ENCODE measurements around the gene PANK2.
"Not testable (repeated sequence)": the region's sequence is repeated elsewhere in the genome, so short reads cannot be mapped to it uniquely, and the experiment has no call there.

Gene PANK2

DNA sequence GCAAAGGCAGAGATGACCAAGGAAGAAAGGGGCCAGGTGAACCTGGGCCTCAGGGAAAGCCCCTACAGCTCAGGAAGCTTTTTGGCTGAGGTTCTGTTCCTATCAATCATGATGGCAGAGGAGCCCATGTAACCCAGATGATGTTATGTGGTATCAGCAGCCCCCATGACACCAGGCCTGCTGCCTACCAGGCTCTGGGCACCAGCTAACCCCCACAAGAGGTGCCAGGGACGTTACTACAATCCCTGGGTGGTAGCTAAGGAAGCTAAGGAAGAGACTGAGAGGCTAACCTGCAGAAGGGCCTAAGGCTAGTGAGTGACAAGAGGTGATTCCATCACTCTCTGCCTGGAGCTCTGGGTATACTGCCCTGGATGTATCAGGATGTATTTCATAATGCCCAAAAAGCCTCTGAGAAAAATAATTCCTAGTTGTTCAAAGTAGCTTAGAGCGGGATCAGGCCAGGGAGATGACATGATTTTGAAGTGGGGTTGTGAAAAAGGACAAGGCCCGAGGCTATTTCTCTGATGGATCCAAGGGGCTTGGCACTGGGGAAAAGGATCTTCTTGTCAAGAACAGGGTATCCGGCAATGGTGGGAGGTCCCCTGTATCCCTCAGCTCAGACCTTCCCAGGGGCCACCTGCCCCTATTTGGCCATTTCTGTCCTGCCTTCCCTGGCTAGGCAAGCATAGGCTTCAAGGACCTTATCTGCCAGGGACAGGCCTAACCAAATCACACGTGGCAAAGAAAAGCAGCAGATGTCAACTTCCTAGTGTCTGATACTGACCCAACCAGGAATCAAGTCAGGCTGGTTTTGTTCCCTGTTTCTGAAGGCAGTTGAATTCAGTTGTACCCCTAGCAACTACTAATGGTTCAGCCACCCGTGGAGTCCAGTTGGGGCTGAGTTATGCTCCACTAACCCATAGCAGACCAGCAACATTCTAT, 41.3 kb downstream of the PANK2 start:
- DNase-seq = no peak

DNA sequence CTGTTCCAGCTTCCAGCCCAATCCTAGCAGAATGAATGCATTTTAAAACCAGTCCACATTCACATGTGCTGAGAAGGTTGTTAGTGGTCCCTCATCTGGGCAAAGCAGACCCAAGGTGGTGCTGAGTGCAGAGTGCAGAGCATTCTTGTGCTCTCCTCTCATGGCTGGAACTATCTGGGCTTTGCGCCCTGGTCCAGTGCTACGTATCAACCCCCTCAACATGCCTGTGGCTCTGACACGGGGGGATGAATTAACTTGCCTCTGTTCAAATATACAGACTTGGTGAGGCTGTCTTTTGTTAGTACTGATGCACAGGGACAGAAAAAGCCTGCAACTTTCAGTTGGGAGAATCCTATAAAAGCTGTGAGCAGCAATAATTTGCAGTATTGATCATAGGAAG, 42.5 kb downstream of the PANK2 start:
- no peak for DNase-seq

DNA sequence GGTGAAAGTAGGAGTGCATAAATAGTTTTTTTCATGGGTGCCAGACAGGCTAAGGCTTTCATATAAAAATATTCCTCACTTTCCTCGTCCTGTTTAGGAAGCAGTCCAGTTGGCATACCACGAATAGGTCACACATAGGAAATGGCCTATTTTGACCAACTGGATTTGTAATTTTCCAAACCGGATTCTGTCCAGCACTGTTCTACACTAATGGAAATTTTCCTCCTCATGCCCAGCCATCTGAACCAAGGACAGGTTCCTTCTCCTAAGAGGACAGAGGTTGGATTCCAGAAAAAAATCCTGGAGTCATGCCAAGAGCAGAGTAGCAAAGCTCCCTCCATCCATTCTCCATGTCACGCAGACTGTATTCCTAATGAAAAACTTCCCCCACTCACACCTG, 43.1 kb downstream of the PANK2 start:
- DNase-seq = no peak

DNA sequence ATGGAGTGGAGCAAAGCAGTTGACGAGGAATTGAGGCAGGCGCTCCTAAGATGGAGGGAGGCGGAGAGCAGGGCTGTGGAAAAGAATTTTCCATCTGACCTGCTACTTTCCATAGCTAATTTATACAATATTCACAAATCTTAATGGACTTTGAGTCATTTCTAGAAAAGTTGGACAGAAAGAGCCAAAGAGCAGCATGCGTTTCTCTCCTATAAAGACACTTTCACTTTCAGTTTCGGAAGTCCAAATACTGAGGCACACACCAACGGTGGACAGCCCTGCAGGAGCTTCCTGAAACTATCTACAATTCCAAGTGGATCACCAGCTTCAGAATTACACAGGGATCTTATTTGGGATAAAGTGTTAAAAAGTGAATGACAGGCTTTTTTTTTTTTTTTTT, 43.5 kb downstream of the PANK2 start:
- DNase-seq = no peak

DNA sequence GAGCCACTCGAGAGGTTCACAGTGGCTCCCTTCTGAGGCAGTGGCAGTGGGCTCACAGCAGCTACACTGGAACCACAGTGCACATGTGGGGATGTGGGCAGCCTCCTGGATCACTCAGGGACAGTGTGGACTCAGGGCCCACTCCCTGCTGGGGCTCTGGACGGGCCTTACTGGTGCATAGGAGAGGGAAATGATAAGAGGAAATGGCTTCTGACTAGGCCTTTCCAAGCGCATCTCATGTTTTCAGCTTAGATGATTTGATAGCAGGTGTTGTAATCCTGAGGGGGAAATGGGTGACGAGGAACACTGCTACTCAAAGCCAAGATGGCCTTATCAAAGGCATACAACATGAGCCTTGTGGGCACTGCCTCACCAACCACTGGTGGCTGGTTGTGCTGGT, 44.0 kb downstream of the PANK2 start:
- DNase-seq = peak; percentile 74

DNA sequence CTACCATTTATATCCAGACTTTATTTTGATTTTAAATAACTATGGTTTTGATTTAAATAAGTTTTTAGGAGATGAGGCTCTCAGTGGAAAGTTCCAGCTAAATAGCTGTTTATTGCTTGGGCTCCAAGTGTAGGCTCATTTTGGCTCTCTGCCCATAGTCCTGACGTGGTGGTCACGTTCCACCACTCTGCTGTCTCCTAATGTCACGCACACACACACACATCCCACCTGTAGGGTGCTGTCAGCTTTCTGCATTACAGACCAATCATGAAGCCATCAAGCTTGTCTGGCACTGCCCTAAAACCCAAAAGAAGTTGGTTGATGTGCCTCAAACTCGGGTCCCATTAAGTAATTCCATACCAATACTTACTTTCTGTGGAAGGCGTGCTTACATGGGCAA, 45.4 kb downstream of the PANK2 start:
- no peak for DNase-seq

DNA sequence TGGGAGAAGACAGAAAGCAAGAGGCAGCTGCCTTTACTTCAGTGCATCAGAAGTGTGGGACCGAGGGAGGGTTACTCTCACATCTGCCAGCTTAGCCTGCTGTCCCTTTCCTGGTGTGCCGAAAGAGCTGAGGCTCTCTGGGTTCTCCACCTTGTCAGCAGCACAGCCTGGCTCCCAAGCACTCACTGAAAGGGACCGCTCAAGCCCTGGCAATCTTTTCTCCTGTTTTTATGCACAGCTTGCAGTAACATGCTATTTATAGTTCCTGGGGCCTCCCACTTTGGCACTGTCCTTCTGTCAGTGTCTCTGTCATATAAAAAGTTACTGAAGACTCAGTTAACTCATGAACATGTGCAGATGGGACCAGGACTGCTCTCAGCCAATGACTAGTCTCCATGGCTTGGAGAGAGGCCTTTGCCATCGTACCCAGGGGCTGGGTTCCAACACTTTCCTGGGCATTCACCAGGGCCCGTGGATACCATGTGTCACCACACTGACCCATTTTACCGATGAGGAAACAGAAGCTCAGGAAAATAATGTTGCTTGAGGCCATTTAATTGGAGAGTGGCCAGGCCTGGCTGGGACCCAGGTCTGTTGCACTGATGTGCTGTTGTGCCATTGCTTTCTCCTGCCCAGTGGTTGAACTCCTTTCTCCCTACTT, 46.2 kb downstream of the PANK2 start:
- DNase-seq = no peak

DNA sequence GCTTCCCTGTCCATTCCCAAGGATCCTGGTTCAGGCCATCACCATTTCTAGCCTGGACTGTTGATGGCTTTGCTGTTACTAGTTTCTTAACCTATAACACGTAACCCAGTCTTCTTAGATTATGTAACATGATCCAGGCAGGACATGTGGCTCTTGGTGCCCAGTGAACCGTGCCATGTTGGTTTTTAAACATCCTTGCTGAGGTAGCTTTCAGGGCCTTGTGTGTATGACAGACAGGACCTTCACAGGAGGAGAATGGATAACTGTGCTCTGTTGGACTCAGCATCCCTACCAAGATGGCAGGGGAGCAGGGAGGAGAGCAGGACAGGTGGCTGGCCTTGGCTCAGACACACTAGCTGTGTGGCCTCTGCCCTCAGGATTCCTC, 46.8 kb downstream of the PANK2 start:
- DNase-seq = peak; percentile 51

DNA sequence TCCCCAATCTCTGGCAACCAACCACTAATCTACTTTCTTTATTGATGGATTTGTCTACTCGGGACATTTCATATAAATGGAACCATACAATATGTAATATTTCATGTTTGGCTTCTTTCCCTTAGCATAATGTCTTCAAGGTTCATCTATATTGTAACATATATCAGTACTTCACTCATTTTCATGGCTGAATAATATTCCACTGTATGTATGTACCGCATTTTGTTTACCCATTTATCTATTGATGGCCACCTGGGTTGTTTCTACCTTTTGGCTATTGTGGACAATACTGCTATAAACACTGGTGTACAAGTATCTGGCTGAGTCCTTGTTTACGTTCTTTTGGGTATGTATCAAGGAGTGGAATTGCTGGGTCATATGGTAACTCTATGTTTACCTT, 48.4 kb downstream of the PANK2 start:
- no peak for DNase-seq

DNA sequence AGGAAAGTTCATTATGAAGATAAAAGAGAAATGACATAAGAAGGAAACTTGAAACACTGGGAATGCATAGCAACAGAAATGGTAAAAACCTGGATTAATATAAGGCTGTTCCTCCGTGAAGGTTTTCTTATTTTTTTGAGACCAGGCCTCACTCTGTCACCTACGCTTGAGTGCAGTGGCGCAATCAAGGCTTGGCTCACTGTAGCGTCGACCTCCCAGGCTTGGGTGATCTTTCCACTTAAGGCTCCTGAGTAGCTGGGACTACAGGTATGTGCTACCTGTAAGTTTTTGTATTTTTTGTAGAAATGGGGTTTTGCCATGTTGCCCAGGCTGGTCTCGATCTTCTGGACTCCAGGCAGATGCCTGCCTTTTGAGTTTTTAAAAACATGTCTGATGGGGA, 51.7 kb downstream of the PANK2 start:
- no peak for DNase-seq

DNA sequence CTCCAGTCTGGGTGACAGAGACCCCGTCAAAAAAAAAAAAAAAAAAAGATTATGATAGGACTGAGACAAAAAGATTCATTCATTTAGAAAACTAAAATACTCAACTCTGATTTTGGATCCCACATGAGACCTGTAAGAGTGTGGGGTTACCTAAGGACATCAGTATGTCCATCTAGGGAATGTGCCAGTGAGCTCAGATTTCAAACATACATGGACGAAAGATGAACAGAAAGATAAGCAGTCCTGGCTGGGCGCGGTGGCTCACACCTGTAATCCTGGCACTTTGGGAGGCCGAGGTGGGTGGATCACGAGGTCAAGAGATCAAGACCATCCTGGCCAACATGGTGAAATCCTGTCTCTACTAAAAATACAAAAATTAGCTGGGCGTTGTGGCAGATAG, 57.5 kb downstream of the PANK2 start:
- DNase-seq = not testable (repeated sequence)

DNA sequence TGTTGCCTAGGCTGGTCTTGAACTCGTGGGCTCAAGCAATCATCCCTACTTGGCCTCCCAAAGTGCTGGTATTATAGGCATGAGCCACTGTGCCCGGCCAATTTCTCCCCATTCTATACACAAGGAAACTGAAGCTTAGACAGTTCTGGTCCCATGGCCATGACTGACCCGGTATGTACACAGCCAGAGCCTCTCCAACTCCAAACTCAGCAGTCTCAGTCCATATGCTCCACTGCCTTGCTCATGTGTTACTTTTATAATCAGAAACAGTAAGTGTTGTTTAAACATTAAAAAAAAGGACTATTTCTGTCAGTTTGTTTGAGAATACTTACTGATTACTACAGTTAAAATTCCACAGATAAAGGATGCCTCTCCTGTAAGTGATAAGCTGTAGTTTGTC, 75.5 kb downstream of the PANK2 start:
- DNase-seq = no peak

DNA sequence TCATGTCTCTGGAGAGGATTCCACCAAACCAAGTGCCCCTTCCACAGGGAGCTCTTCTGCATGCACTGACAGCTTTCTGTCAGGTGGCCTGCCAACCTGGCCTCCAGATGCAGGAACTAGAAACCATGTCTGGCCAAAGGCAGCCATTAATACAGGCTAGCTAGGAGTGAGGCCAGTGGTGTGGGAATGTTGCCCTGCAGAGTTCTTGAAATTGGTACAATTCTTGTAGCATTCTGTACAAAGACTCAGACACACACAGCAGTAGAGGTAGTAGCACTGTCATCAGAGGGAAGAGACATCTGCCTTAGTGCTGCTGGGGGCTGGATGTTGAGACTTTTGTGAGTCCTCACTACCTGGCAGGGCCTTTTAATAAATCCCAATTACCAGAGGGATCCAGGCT, 77.4 kb downstream of the PANK2 start:
- no peak for DNase-seq

DNA sequence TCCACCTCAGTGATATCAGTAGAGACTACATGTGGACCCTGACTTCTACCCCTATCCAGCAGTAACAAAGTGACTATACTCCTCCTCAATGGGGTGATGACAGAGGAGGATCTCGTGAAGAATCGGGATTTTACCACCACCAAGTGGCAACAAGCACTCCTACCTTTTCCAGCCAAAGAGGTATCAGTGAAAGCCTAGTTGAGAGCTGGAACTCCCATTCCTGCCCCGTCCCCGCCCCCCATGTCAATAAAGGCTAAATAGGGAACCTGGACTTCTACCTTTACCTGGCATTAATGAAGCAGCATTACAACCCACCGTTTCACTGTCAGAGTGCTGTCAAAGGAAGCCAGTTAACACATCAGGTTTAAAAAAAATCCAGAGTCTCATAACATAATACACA, 80.8 kb downstream of the PANK2 start:
- no peak for DNase-seq

DNA sequence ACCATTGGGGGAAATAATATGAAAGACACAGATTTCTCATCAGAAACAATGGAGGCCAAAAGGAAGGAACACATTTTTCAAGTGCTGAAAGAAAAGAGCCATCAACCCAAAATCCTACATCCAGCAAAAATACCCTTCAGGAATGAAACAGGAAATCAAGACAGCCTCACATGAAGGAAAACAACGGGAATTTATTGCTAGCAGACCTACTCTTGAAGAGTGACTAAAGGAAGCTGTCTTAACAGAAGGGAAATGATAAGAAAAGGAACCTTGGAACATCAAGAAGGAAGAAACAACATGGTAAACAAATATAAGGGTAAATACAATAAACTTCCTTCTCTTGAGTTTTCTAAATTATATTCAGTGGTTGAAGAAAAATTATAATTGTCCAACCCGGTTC, 82.0 kb downstream of the PANK2 start:
- no peak for DNase-seq

DNA sequence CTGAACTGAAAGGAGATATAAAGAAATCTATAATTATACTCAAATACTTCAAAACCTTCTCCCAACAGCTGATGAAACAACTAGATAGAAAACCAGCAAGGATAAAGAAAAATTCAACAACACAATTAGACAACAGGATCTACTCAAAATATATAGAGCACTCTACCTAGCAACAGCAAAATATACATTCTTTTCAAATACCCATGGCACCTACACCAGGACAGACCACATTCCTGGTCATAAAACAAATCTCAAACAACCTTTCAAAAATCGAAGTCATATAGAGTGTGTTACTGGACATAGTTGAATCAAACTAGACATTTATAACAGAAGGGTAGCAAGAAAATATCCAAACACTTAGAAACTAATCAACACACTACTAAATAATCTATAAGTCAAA, 83.0 kb downstream of the PANK2 start:
- DNase-seq = no peak

DNA sequence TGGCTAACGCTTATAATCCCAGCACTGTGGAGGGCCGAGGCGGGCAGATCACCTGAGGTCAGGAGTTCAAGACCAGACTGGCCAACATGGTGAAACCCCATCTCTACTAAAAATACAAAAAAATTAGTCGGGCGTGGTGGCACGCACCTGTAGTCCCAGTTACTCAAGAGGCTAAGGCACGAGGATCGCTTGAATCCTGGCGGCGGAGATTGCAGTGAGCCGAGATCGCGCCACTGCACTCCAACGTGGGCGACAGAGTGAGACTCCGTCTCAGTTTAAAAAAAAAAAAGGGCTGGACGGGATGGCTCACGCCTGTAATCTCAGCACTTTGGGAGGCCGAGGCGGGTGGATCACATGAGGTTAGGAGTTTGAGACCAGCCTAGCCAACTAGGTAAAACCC, 83.4 kb downstream of the PANK2 start:
- not testable (repeated sequence) for DNase-seq

DNA sequence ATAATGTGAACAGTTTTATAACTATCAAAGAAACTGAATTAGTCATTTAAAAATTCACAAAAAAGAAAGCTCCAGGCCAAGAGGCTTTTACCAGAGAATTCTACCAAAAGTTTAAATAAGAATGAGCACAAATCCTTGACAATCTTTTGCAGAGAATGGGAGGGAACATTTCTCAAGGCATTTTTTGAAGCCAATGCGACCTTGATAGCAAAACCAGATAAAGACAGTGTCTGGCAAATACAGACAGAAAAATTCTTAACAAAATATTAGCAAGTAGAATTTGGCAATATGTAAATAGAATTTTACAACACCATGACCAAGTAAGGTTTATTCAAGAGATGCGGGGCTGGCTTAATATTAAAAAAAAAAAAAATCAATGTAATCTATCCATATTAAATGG, 84.5 kb downstream of the PANK2 start:
- DNase-seq = no peak

DNA sequence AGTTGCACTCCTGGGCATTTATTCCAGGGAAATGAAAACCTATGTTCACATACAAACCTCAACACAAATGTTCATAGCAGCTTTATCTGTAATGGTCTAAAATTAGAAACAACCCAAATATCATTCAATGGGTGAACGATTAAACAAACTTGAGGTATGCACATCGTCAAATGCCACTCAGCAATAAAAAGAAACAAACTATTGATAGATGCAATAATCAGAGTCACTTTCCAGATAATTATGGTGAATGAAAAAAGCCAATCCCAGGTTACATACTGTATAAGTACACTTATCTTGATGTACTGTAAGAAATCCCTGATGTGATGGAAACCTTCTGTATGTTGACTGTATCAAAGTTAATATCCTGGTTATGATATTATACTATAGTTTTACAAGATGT, 87.3 kb downstream of the PANK2 start:
- no peak for DNase-seq
